Measurements from ENCODE around the gene SERPINA3. TPM values are rescaled to one million over a fixed set of nuclear protein-coding genes. Genes with fewer than 3 reads are reported as not detected.

The SERPINA3 gene
- total and polyA plus RNA-seq, 2 donors (not counting 1 experiment from before 2014, with no cell fraction given) = not detected

DNA sequence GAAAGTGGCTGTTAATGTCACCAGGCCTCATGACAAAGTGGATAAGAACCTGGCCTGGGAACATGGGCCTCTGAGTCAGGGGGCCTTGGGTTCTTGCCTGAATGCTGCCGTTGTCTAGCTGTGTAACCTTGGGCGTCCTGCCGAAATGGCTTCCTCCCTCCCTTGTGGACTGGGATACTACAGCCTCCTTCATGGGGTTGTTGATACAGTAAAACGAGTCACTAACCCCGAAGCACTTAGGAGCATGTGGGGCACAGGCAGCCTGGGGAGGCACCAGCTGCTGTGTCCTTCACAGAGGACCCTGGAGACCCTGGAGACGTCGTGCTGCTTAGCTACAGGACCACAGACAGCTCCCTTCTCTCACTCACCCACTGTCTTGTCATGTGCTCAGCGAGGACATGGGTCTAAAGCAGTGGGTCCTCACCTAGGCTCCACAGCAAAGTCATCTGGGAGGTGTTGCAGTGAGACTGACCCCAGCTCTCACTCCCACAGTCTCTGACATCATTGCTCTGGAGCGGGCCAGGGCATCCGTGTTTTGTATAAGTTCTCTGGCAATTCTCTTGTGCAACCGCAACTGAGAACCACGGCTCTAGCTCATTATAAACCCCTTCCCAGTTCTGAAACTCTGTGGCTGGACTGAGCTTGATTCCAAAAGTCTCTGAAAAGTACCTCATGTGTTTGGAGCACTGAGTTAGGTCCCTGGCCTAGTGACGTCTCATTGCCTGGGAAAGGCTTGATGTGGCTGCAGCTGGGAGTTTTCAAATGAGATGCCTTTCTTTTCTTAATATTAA is 42.1 kb downstream of the SERPINA3 start:
- Mint-ChIP-seq H3K9me3 (ENCODE audit: insufficient read depth) (no peaks in the 10 kb centered on the region), H3K4me3 (no peak overlapping the region), H3K27ac (no peak overlapping the region), H3K27me3 (no peaks in the 10 kb centered on the region), H3K4me1 (no peaks in the 10 kb centered on the region)
- Histone ChIP-seq H3K9me3 (ENCODE audit: control extremely low read depth in 1 of 3, control insufficient read depth in 2 of 3, insufficient read depth in 1 of 3, low read length in 2 of 3) (peaks cover 0 to 15% (median 0%) of the 10 kb centered on the region in 3 donors), H3K4me2 (replicated peaks; ENCODE audit: low read depth, low read length, poor library complexity, severe bottlenecking) (no peak overlapping the region), H2AFZ (ENCODE audit: insufficient read depth, low read depth, low read length, poor library complexity, severe bottlenecking) (no peak overlapping the region), H3K4me1 (ENCODE audit: control insufficient read depth in 2 of 2, insufficient read depth in 2 of 2, low read length in 2 of 2) (no peaks in the 10 kb centered on the region), H4K20me1 (ENCODE audit: control insufficient read depth, insufficient read depth, low read length, poor library complexity, severe bottlenecking) (no peaks in the 10 kb centered on the region), H3K4me3 (ENCODE audit: control extremely low read depth in 1 of 5, extremely low read depth in 1 of 5, insufficient read depth in 1 of 5, low read depth in 2 of 5, low read length in 4 of 5) (no peak overlapping the region), H3K79me2 (ENCODE audit: control insufficient read depth, insufficient read depth, low read length) (no peaks in the 10 kb centered on the region), H3K36me3 (replicated peaks in 1 of 2; ENCODE audit: control extremely low read depth in 1 of 2, control insufficient read depth in 1 of 2, extremely low read depth in 1 of 2, insufficient read depth in 2 of 2, low read length in 1 of 2) (no peaks in the 10 kb centered on the region), H3K27me3 (replicated peaks in 1 of 4; ENCODE audit: control extremely low read depth in 1 of 4, control insufficient read depth in 3 of 4, insufficient read depth in 4 of 4, low read length in 3 of 4) (no peaks in the 10 kb centered on the region), H3K27ac (ENCODE audit: low read length in 2 of 2) (no peak overlapping the region), H3K9ac (ENCODE audit: low read length) (no peak overlapping the region)
- DNase-seq (no peak), ATAC-seq (ENCODE audit: low read depth) (no peak)
- POLR2A ChIA-PET = no interaction called here
- WGBS (ENCODE audit: insufficient coverage) = 72% methylated on average over 12 of the region's 13 CpGs
- intact Hi-C loops (cut with micrococcal nuclease) = no loop called here
- TF ChIP-seq CTCF (IDR thresholded peaks at IDR 0.05) (no peak), EZH2 (IDR thresholded peaks at IDR 0.05; ENCODE audit: borderline replicate concordance, insufficient read depth, low read depth, low read length, poor library complexity, severe bottlenecking) (no peak)
- CTCF ChIA-PET = no interaction called here

GRCh38 chr14:94655169-94655710 is 43.0 kb downstream of the SERPINA3 start:
- Histone ChIP-seq H4K20me1 (ENCODE audit: control insufficient read depth, insufficient read depth, low read length, poor library complexity, severe bottlenecking) (no peaks in the 10 kb centered on the region), H3K79me2 (ENCODE audit: control insufficient read depth, insufficient read depth, low read length) (no peaks in the 10 kb centered on the region), H3K9ac (ENCODE audit: low read length) (no peak overlapping the region), H3K9me3 (ENCODE audit: control extremely low read depth in 1 of 3, control insufficient read depth in 2 of 3, insufficient read depth in 1 of 3, low read length in 2 of 3) (peaks cover 0 to 8% (median 0%) of the 10 kb centered on the region in 3 donors), H3K27me3 (replicated peaks in 1 of 4; ENCODE audit: control extremely low read depth in 1 of 4, control insufficient read depth in 3 of 4, insufficient read depth in 4 of 4, low read length in 3 of 4) (no peaks in the 10 kb centered on the region), H3K36me3 (replicated peaks in 1 of 2; ENCODE audit: control extremely low read depth in 1 of 2, control insufficient read depth in 1 of 2, extremely low read depth in 1 of 2, insufficient read depth in 2 of 2, low read length in 1 of 2) (no peaks in the 10 kb centered on the region), H3K4me1 (ENCODE audit: control insufficient read depth in 2 of 2, insufficient read depth in 2 of 2, low read length in 2 of 2) (no peaks in the 10 kb centered on the region), H3K27ac (ENCODE audit: low read length in 2 of 2) (no peak overlapping the region), H2AFZ (ENCODE audit: insufficient read depth, low read depth, low read length, poor library complexity, severe bottlenecking) (no peak overlapping the region), H3K4me2 (replicated peaks; ENCODE audit: low read depth, low read length, poor library complexity, severe bottlenecking) (no peak overlapping the region), H3K4me3 (ENCODE audit: control extremely low read depth in 1 of 5, extremely low read depth in 1 of 5, insufficient read depth in 1 of 5, low read depth in 2 of 5, low read length in 4 of 5) (no peak overlapping the region)
- CTCF ChIA-PET = no interaction called here
- intact Hi-C loops (cut with micrococcal nuclease) = no loop called here
- Mint-ChIP-seq H3K9me3 (ENCODE audit: insufficient read depth) (no peaks in the 10 kb centered on the region), H3K4me1 (no peaks in the 10 kb centered on the region), H3K27me3 (no peaks in the 10 kb centered on the region), H3K4me3 (no peak overlapping the region), H3K27ac (no peak overlapping the region)
- DNase-seq (no peak), ATAC-seq (ENCODE audit: low read depth) (no peak)
- POLR2A ChIA-PET = no interaction called here
- no CpG with 5 or more reads among the region's 11 CpGs for WGBS (ENCODE audit: insufficient coverage)
- TF ChIP-seq CTCF (IDR thresholded peaks at IDR 0.05) = no peak
- no peak for TF ChIP-seq EZH2 (IDR thresholded peaks at IDR 0.05; ENCODE audit: borderline replicate concordance, insufficient read depth, low read depth, low read length, poor library complexity, severe bottlenecking)
